Subcutaneous abdominal adipose tissue (tissue), 5 donors: ENCODE measurements around the gene ROR1.

ENCODE experiments used
- H3K27ac ChIP-seq: one replicate; pipeline ENCODE4 v1.7.0; 2013; ENCODE audit warnings: low read depth, mild to moderate bottlenecking, inconsistent platforms, low read length, moderate library complexity
- H3K27me3 ChIP-seq, 5 donors: one replicate each; pipeline ENCODE4 v1.7.0; 2013; ENCODE audit warnings: low read length in 5 of 5, inconsistent platforms in 1 of 5; ENCODE audit not compliant: control insufficient read depth in 5 of 5, insufficient read depth in 4 of 5
- H3K36me3 ChIP-seq, 5 donors: one replicate each; pipeline ENCODE4 v1.7.0; 2013; ENCODE audit warnings: low read length in 5 of 5; ENCODE audit not compliant: control insufficient read depth in 5 of 5, insufficient read depth in 5 of 5
- H3K4me1 ChIP-seq, 5 donors: one replicate each; pipeline ENCODE4 v1.7.0; 2013; ENCODE audit warnings: low read length in 5 of 5, mild to moderate bottlenecking in 3 of 5, moderate library complexity in 1 of 5; ENCODE audit not compliant: control insufficient read depth in 5 of 5, insufficient read depth in 5 of 5
- H3K4me3 ChIP-seq, 5 donors: one replicate each; pipeline ENCODE4 v1.7.0; 2013; ENCODE audit warnings: low read length in 5 of 5, low read depth in 1 of 5
- H3K9ac ChIP-seq, 5 donors: one replicate each; pipeline ENCODE4 v1.7.0; 2013; ENCODE audit warnings: low read length in 5 of 5, mild to moderate bottlenecking in 4 of 5, moderate library complexity in 3 of 5
- H3K9me3 ChIP-seq, 5 donors: one replicate each; pipeline ENCODE4 v1.7.0; 2013; ENCODE audit warnings: low read length in 5 of 5; ENCODE audit not compliant: control insufficient read depth in 5 of 5
- donor health status: healthy.
- donor health status: healthy.
- donor health status: healthy.
- donor health status: healthy.
- donor health status: healthy.

The ROR1 gene

GRCh38 chr1:63861052-63861691, 87.4 kb downstream of the ROR1 start:
- H3K9ac ChIP-seq, result peak overlapping the region in 2 of 5 donors; percentile 7 to 8
- H3K4me3 ChIP-seq, result no peak overlapping the region
- H3K4me1 ChIP-seq, result peaks cover 0 to 23% (median 5%) of the 10 kb centered on the region in 5 donors
- H3K36me3 ChIP-seq, result no peaks in the 10 kb centered on the region
- no peaks in the 10 kb centered on the region for H3K9me3 ChIP-seq
- peak overlapping the region; percentile 15 for H3K27ac ChIP-seq
- H3K27me3 ChIP-seq, result no peaks in the 10 kb centered on the region

GRCh38 chr1:63863145-63863544, 89.3 kb downstream of the ROR1 start:
- no peaks in the 10 kb centered on the region for H3K9me3 ChIP-seq
- no peaks in the 10 kb centered on the region for H3K36me3 ChIP-seq
- peaks cover 0 to 19% (median 5%) of the 10 kb centered on the region in 5 donors for H3K4me1 ChIP-seq
- H3K4me3 ChIP-seq, result no peak overlapping the region
- no peak overlapping the region for H3K27ac ChIP-seq
- no peak overlapping the region for H3K9ac ChIP-seq
- H3K27me3 ChIP-seq, result no peaks in the 10 kb centered on the region

GRCh38 chr1:63864224-63864641, 90.4 kb downstream of the ROR1 start:
- Histone ChIP-seq H3K4me3 (no peak overlapping the region), H3K27ac (no peak overlapping the region), H3K9ac (no peak overlapping the region), H3K36me3 (no peaks in the 10 kb centered on the region), H3K9me3 (no peaks in the 10 kb centered on the region), H3K27me3 (no peaks in the 10 kb centered on the region), H3K4me1 (peaks cover 0 to 21% (median 5%) of the 10 kb centered on the region in 5 donors)

- Histone ChIP-seq H3K9me3 (no peaks in the 10 kb centered on the region), H3K9ac (no peak overlapping the region), H3K4me1 (peaks cover 0 to 11% (median 5%) of the 10 kb centered on the region in 5 donors), H3K36me3 (no peaks in the 10 kb centered on the region), H3K4me3 (no peak overlapping the region), H3K27ac (no peak overlapping the region), H3K27me3 (no peaks in the 10 kb centered on the region)
Observed at GRCh38 chr1:63865561-63865960, 91.7 kb downstream of the ROR1 start.

- H3K27me3 ChIP-seq, result no peaks in the 10 kb centered on the region
- no peak overlapping the region for H3K27ac ChIP-seq
- peaks cover 0 to 10% (median 5%) of the 10 kb centered on the region in 5 donors for H3K4me1 ChIP-seq
- H3K36me3 ChIP-seq, result no peaks in the 10 kb centered on the region
- H3K9me3 ChIP-seq, result no peaks in the 10 kb centered on the region
- no peak overlapping the region for H3K4me3 ChIP-seq
- no peak overlapping the region for H3K9ac ChIP-seq
Observed at GRCh38 chr1:63866084-63866483, 92.3 kb downstream of the ROR1 start.

- Histone ChIP-seq H3K27ac (no peak overlapping the region), H3K36me3 (no peaks in the 10 kb centered on the region), H3K9me3 (no peaks in the 10 kb centered on the region), H3K4me3 (no peak overlapping the region), H3K27me3 (no peaks in the 10 kb centered on the region), H3K9ac (no peak overlapping the region), H3K4me1 (peaks cover 0 to 3% (median 0%) of the 10 kb centered on the region in 5 donors)
Observed at GRCh38 chr1:63867429-63868176, 93.8 kb downstream of the ROR1 start.

GRCh38 chr1:63868268-63868781, 94.5 kb downstream of the ROR1 start:
- H3K27me3 ChIP-seq, result no peaks in the 10 kb centered on the region
- no peak overlapping the region for H3K27ac ChIP-seq
- no peak overlapping the region for H3K9ac ChIP-seq
- peaks cover 0 to 3% (median 0%) of the 10 kb centered on the region in 5 donors for H3K4me1 ChIP-seq
- H3K4me3 ChIP-seq, result no peak overlapping the region
- H3K36me3 ChIP-seq, result no peaks in the 10 kb centered on the region
- H3K9me3 ChIP-seq, result no peaks in the 10 kb centered on the region

GRCh38 chr1:63870152-63870551, 96.3 kb downstream of the ROR1 start:
- Histone ChIP-seq H3K27ac (no peak overlapping the region), H3K27me3 (no peaks in the 10 kb centered on the region), H3K36me3 (no peaks in the 10 kb centered on the region), H3K9ac (no peak overlapping the region), H3K4me1 (peaks cover 0 to 3% (median 0%) of the 10 kb centered on the region in 5 donors), H3K9me3 (no peaks in the 10 kb centered on the region), H3K4me3 (no peak overlapping the region)

- Histone ChIP-seq H3K4me3 (no peak overlapping the region), H3K27ac (no peak overlapping the region), H3K4me1 (peaks cover 0 to 6% (median 5%) of the 10 kb centered on the region in 5 donors), H3K9me3 (no peaks in the 10 kb centered on the region), H3K9ac (no peak overlapping the region), H3K36me3 (no peaks in the 10 kb centered on the region), H3K27me3 (no peaks in the 10 kb centered on the region)
Observed at GRCh38 chr1:63871463-63871862, 97.6 kb downstream of the ROR1 start.

- Histone ChIP-seq H3K27me3 (no peaks in the 10 kb centered on the region), H3K4me1 (peaks cover 0 to 22% (median 13%) of the 10 kb centered on the region in 5 donors), H3K9me3 (no peaks in the 10 kb centered on the region), H3K9ac (no peak overlapping the region), H3K4me3 (no peak overlapping the region), H3K27ac (no peak overlapping the region), H3K36me3 (no peaks in the 10 kb centered on the region)
Observed at GRCh38 chr1:63873751-63874150, 99.9 kb downstream of the ROR1 start.
